ENCODE data around the gene TBC1D7.

TBC1D7 gene

GRCh38 chr6:13328076-13328874 is at the start of gene TBC1D7:
TSS of gene TBC1D7 (minus strand) at chr6:13328537. CDS start at chr6:13326898, 1,639 bp downstream.
- DNase-seq (ENCODE audit: low read depth), result peak; percentile 78

DNA sequence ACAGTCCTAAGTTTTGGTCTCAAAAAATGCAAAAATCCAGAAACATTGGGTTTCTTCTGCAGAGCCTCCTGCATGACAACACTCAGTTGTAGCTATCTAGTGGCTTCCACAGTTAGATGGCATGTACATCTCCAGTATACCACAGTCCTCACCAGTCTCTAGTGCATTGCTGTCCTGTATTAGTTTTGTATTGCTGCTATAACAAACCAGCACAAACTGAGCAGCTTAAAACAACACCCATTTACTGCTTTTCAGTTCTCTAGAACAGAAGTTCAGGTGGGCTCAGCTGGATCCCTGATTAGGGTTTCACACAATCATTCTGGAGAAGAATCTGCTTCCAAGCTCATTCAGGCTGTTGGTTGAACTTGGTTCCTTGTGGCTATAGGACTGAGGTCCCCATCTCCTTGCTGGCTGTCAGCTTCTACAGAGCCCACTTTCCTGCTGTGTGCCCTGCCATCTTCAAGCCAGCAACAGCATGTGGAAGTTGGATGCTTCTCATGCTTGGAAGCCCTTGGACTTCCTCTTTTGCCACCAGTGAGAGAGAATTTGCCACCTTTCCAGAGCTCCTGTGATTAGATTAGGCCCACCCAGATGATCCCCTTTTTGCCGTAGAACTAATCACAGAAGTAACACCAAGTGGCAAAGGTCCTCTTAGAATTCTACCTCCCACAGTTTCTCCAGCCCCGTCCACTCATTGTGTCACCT is 48.9 kb upstream of the TBC1D7 start:
- no peak for DNase-seq (ENCODE audit: low read depth)

GRCh38 chr6:13375360-13375878 is 47.1 kb upstream of the TBC1D7 start:
- DNase-seq (ENCODE audit: low read depth), result no peak

DNA sequence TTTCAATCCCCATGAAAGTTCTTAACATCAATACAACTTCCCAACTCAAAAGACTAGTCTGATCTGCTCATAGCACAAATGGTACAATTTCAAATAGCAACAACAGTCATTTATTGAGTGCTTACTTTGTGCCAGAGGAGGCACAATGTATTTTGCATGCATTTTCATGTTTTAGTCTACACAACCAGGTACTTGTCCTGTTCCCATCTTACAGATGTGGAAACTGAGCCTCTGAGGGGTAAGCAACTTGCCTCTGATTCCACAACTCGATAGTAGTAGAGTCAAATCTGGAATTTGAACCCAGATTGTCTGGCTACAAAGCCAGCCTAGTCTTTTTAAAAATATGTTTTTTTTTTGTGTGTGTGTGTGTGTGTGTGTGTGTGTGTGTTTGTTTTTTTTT is 45.6 kb upstream of the TBC1D7 start:
- DNase-seq (ENCODE audit: low read depth), result no peak

- no peak for DNase-seq (ENCODE audit: low read depth)
Observed at GRCh38 chr6:13373488-13373886, 45.1 kb upstream of the TBC1D7 start.

- DNase-seq (ENCODE audit: low read depth), result no peak
Observed at GRCh38 chr6:13372688-13373487, 44.6 kb upstream of the TBC1D7 start.

- DNase-seq (ENCODE audit: low read depth), result no peak
Observed at GRCh38 chr6:13372076-13372475, 43.7 kb upstream of the TBC1D7 start.

GRCh38 chr6:13371421-13372072 is 43.2 kb upstream of the TBC1D7 start:
- no peak for DNase-seq (ENCODE audit: low read depth)

DNA sequence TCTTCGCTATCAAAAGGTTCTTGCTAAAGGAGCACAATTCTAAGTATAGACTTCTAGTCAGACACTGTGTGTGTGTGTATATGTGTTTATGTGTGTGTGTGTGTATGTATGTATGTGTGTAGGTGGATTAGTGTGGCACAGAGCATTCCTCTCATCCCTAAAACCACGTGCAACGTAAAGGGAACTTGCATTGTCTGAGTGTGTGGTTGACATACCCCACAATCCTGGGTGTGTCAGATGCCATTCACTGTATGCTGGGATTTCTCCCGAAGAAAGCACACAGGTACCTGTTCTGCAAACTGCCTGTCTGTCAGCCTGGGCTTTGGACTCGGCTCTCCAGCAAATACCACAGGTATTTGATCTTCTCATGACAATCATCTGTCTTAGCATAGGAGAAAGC is 42.3 kb upstream of the TBC1D7 start:
- no peak for DNase-seq (ENCODE audit: low read depth)

DNA sequence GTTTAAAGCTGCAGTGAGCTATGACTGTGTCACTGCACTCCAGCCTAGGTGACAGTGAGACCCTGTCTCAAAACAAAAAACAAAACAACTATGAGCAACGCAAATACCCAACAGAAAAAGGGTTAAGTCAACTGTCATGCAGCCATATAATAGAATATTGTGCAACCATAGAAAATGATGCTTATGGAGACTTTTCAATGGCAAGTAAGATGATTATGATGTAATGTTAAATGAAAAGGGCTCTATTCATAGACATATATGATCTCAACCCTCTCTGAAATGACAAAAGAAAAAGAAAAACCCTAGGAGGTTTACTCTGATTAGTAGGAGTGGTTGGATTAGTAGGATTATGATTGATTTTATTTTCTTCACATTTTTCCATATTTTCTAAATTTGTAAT is 41.3 kb upstream of the TBC1D7 start:
- no peak for DNase-seq (ENCODE audit: low read depth)

- DNase-seq (ENCODE audit: low read depth), result no peak
Observed at GRCh38 chr6:13368731-13369115, 40.4 kb upstream of the TBC1D7 start.

DNA sequence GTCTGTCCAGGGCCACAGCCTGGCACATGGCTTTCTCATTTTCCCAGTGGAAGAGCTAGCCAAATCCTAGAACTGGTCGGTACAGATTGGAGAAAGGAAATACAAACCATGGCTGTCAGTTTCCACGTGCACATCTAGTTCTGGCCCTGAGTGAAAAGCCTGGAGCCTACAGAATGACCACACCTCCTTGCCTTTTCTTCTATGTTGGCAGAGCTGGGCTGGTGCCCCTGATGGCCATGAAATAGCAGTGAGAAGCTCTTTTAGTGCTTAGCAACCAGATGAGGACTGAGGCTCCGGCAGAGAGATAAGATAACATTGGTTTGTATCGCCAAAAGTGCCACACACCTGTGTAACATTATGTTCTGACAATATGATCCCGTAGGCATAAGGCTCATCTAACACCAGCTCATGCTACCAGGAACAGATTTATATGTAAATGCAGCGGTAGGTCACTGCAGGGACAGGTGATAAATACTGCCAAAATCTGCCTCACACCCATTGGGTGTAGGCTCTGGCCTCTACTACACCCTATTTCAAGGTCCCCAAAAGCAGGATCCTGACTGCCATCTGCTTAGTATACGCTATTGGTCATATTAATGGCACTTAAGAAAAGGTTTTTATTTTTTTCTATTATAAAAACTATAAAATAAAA is 39.9 kb upstream of the TBC1D7 start:
- DNase-seq (ENCODE audit: low read depth), result no peak

DNA sequence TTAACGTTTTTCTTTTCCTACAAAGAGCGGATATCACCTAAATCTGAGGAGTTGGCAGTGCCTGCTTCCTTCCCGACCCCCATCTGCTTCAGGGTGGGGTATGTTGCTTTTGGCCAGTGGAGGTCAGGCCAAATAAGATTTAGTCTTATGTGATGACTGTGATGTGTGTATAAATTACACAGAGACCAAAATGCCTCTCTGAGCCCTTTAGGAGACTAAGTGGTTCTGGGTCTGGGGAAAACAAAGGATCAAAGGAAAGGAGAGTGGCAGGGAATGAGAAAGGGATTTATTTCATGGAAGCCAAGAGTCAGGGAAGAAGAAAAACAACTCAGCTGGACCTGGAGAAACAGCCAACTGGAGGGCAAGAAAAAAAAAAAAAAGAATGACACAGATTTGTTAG is 39.1 kb upstream of the TBC1D7 start:
- no peak for DNase-seq (ENCODE audit: low read depth)

GRCh38 chr6:13365320-13365719 is 37.0 kb upstream of the TBC1D7 start:
- no peak for DNase-seq (ENCODE audit: low read depth)

DNA sequence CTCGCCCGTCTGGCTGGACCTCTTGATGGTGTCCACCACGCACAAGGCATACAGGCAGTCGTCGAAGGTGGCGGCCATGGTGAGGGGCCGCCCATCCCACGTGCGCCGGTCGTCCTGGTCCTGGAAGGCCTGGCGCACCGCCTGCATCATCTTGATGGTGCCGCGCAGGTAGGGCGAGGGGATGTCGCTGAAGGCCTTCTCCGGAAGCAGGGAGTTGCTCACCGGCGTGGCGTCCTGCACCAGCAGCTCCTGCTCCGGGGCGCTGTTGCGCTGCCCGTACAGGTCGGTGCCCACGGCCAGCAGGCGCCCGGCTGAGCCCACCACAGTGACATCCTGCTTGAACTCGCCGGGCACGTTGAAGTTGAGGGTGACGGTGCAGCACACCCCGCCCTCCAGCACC is 36.5 kb upstream of the TBC1D7 start:
- DNase-seq (ENCODE audit: low read depth), result no peak

DNA sequence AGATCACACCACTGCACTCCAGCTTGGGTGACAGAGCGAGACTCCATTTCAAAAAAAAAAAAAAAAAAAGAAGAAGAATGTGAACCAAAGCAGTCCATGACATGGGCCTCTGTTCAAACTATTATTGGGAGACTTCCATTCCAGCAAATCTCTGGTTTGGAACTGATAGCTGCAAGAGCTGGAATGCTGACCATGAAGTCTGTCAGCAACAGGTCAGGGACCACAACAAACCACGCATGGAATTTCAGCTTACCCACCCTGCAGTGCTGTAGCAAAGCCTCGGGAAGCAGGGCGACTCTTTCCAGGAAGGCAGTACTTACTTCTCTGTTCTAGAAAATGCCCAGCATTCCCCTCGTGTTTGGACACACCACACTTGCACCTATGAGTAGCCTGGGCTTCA is 34.1 kb upstream of the TBC1D7 start:
- peak; percentile 72 for DNase-seq (ENCODE audit: low read depth)

DNA sequence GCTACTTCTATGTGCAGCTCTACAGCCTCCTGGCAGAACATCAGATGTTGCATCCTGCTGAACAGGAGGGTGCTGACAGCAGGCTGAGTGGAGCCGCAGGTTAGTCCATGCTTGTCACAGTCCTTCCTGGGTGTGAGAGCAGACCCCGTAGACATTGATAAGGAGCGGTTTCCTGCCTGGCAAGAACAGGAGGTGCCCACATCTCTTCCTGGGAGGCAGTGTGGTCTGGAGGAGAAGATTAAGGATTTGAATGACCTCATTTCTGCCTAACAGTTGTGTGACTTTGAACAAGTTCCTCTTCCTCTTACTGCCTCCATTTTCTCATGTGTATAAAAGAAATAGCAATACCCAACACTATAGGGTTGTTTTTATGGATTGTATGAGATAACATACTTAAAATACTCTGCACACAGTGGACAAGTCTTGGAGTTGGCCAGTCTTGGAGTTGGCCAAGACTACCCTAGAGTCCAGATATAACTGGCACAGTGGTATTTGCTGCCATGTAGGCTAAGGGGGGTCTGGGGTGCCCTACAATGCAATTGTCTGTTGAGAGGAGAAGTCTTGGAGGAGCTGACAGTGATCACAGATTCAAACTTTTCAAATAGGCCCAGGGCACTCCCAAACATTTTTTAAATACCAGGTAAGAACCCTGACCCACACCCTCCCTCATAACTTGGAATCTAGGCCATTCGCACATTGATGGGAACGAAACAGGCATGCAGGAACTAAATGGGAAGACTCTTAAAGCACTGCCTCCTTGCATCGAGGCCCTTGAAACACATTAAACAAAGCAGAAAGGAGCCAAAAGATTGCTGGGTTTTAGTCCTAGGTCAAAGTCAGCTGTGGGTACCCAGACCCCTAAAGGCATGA is 32.6 kb upstream of the TBC1D7 start:
- DNase-seq (ENCODE audit: low read depth), result no peak

- no peak for DNase-seq (ENCODE audit: low read depth)
Observed at GRCh38 chr6:13359287-13359686, 30.9 kb upstream of the TBC1D7 start.

GRCh38 chr6:13358511-13358910 is 30.2 kb upstream of the TBC1D7 start:
- DNase-seq (ENCODE audit: low read depth), result no peak

GRCh38 chr6:13357551-13358075 is 29.3 kb upstream of the TBC1D7 start:
- DNase-seq (ENCODE audit: low read depth), result no peak

Measured in HS-27A (cell line).